IMR-90 (cell line): ENCODE results near the gene KRTAP13-3. TPM values are rescaled to one million over a fixed set of nuclear protein-coding genes. Genes with fewer than 3 reads are reported as not detected.

ENCODE experiments used
- ATAC-seq: fragments of 200-7000 bp; cut with Tn5 transposase; 2 replicates; pipeline ENCODE4 v1.9.1; 2020; ENCODE audit warnings: low read depth, mild to moderate bottlenecking, moderate library complexity
- BruUV-seq: library from RNA; stranded (reverse); fragments of 400-500 nt; replicated peaks from 2 replicates; lab custom pipeline; 2021; lab: Mats Ljungman, UMichigan
- CTCF ChIA-PET: fragments of 300-600 bp; formaldehyde crosslinking; extraction: SDS; loops from one replicate; lab custom pipeline; 2021; ENCODE audit warnings: antibody characterized with exemption; lab: Yijun Ruan, JAX
- POLR2A ChIA-PET: fragments of 300-600 bp; sonication (Branson Sonifier 250); formaldehyde crosslinking; loops from one replicate; lab custom pipeline; 2022; ENCODE audit warnings: antibody characterized with exemption; ENCODE audit not compliant: unreplicated experiment; lab: Charles Lee
- DNase-seq: peaks from one replicate; pipeline ENCODE4 v3.0.0; 2013
- H2AFZ ChIP-seq: replicated peaks from 2 replicates; pipeline ENCODE3; 2013; ENCODE audit warnings: low read length, mild to moderate bottlenecking; ENCODE audit not compliant: poor library complexity
- H2AK5ac ChIP-seq: 2 replicates; pipeline ENCODE4 v1.6.1; 2013; ENCODE audit warnings: low read depth, low read length, inconsistent platforms
- H2AK9ac ChIP-seq: replicated peaks from 2 replicates; pipeline ENCODE3; 2013; ENCODE audit warnings: mild to moderate bottlenecking, low read depth, low read length, moderate library complexity; ENCODE audit not compliant: poor library complexity
- H2BK120ac ChIP-seq: 2 replicates; pipeline ENCODE4 v1.6.1; 2013; ENCODE audit warnings: low read depth, low read length, inconsistent platforms
- H2BK15ac ChIP-seq: 3 replicates; pipeline ENCODE4 v1.6.1; 2013; ENCODE audit warnings: low read depth, low read length, inconsistent platforms
- H2BK20ac ChIP-seq: 2 replicates; pipeline ENCODE4 v1.6.1; 2013; ENCODE audit warnings: low read depth, mild to moderate bottlenecking, inconsistent platforms, low read length, moderate library complexity
- H2BK5ac ChIP-seq: 2 replicates; pipeline ENCODE4 v1.6.1; 2013; ENCODE audit warnings: mild to moderate bottlenecking, low read depth, low read length, inconsistent platforms; ENCODE audit not compliant: poor library complexity, severe bottlenecking
- H3K14ac ChIP-seq: replicated peaks from 2 replicates; pipeline ENCODE4 v1.6.1; 2013; ENCODE audit warnings: low read depth, low read length, inconsistent platforms
- H3K18ac ChIP-seq: 2 replicates; pipeline ENCODE4 v1.6.1; 2013; ENCODE audit warnings: low read depth, low read length, control low read depth
- H3K23ac ChIP-seq: 2 replicates; pipeline ENCODE4 v1.6.1; 2013; ENCODE audit warnings: low read depth, low read length, inconsistent platforms
- H3K27ac ChIP-seq: 2 replicates; pipeline ENCODE4 v1.5.1; 2013; ENCODE audit warnings: mild to moderate bottlenecking, control low read depth, low read length; ENCODE audit not compliant: insufficient read depth
- H3K27me3 ChIP-seq: 2 replicates; pipeline ENCODE4 v1.6.1; 2013; ENCODE audit warnings: low read length; ENCODE audit not compliant: control insufficient read depth, insufficient read depth
- H3K36me3 ChIP-seq: 2 replicates; pipeline ENCODE4 v1.6.1; 2013; ENCODE audit warnings: low read length, mixed read lengths; ENCODE audit not compliant: control insufficient read depth, insufficient read depth
- H3K4ac ChIP-seq: 2 replicates; pipeline ENCODE4 v1.6.1; 2013; ENCODE audit warnings: low read depth, low read length, inconsistent platforms
- H3K4me1 ChIP-seq: 2 replicates; pipeline ENCODE4 v1.6.1; 2013; ENCODE audit warnings: low read length, mixed read lengths; ENCODE audit not compliant: control insufficient read depth, insufficient read depth
- H3K4me2 ChIP-seq: 2 replicates; pipeline ENCODE4 v1.6.1; 2013; ENCODE audit warnings: low read depth, mild to moderate bottlenecking, control low read depth, low read length, moderate library complexity
- H3K4me3 ChIP-seq: 2 replicates; pipeline ENCODE4 v1.5.1; 2013; ENCODE audit warnings: low read depth, mild to moderate bottlenecking, control low read depth, low read length, moderate library complexity; ENCODE audit not compliant: insufficient read depth
- H3K56ac ChIP-seq: 2 replicates; pipeline ENCODE4 v1.6.1; 2013; ENCODE audit warnings: low read length, inconsistent platforms; ENCODE audit not compliant: insufficient read depth; ENCODE audit errors: extremely low read depth
- H3K79me1 ChIP-seq, 2 experiments: 2 replicates each; pipeline ENCODE4 v1.6.1; 2013; ENCODE audit warnings: low read length in 2 of 2, inconsistent platforms in 1 of 2, low read depth in 1 of 2
- H3K9ac ChIP-seq: 2 replicates; pipeline ENCODE4 v1.6.1; 2013; ENCODE audit warnings: low read depth, low read length, control low read depth
- H3K9me1 ChIP-seq: 2 replicates; pipeline ENCODE4 v1.6.1; 2013; ENCODE audit warnings: low read length, inconsistent platforms; ENCODE audit not compliant: insufficient read depth
- H3K9me3 ChIP-seq: 2 replicates; pipeline ENCODE4 v1.6.1; 2013; ENCODE audit warnings: low read length; ENCODE audit not compliant: control insufficient read depth, insufficient read depth
- H4K20me1 ChIP-seq: 2 replicates; pipeline ENCODE4 v1.6.1; 2013; ENCODE audit warnings: low read length, inconsistent platforms; ENCODE audit not compliant: insufficient read depth
- H4K5ac ChIP-seq: 2 replicates; pipeline ENCODE4 v1.6.1; 2013; ENCODE audit warnings: mild to moderate bottlenecking, low read depth, low read length, control low read depth
- H4K8ac ChIP-seq, 2 experiments: 2 replicates each; pipeline ENCODE4 v1.6.1; 2013; ENCODE audit warnings: low read depth in 2 of 2, low read length in 2 of 2, control low read depth in 1 of 2, inconsistent platforms in 1 of 2
- H4K91ac ChIP-seq: 2 replicates; pipeline ENCODE4 v1.6.1; 2013; ENCODE audit warnings: low read depth, low read length, inconsistent platforms; ENCODE audit not compliant: insufficient read depth
- BHLHE40 ChIP-seq: fragments of 150-350 bp; IDR thresholded peaks from 2 replicates; pipeline ENCODE4 v1.6.1; 2016; ENCODE audit warnings: mild to moderate bottlenecking, low read depth, low read length
- CEBPB ChIP-seq: IDR thresholded peaks from 2 replicates; pipeline ENCODE4 v1.6.1; 2012; ENCODE audit warnings: low read depth, low read length, improper control_type of control experiment
- CHD1 ChIP-seq: IDR thresholded peaks from 2 replicates; pipeline ENCODE4 v1.6.1; 2012; ENCODE audit warnings: low read depth, low read length, improper control_type of control experiment
- FOS ChIP-seq: fragments of 150-350 bp; IDR thresholded peaks from 2 replicates; pipeline ENCODE4 v1.6.1; 2016; ENCODE audit warnings: low read depth, low read length
- MXI1 ChIP-seq: IDR thresholded peaks from 2 replicates; pipeline ENCODE4 v1.6.1; 2012; ENCODE audit warnings: low read depth, mild to moderate bottlenecking, low read length, moderate library complexity, borderline replicate concordance
- NFE2L2 ChIP-seq: fragments of 150-350 bp; IDR thresholded peaks from 2 replicates; pipeline ENCODE4 v1.6.1; 2016; ENCODE audit warnings: low read depth, mild to moderate bottlenecking, low read length
- POLR2A ChIP-seq: IDR thresholded peaks from 2 replicates; pipeline ENCODE4 v1.6.1; 2012; ENCODE audit warnings: mild to moderate bottlenecking, low read depth, low read length
- RAD21 ChIP-seq: IDR thresholded peaks from 2 replicates; pipeline ENCODE4 v1.6.1; 2012; ENCODE audit warnings: low read length, improper control_type of control experiment
- RCOR1 ChIP-seq: IDR thresholded peaks from 2 replicates; pipeline ENCODE4 v1.6.1; 2012; ENCODE audit warnings: mild to moderate bottlenecking, low read length, improper control_type of control experiment; ENCODE audit not compliant: insufficient replicate concordance
- RFX5 ChIP-seq: IDR thresholded peaks from 2 replicates; pipeline ENCODE4 v1.8.0; 2012; ENCODE audit warnings: low read depth, mild to moderate bottlenecking, low read length, moderate library complexity
- SMC3 ChIP-seq: fragments of 150-350 bp; IDR thresholded peaks from 2 replicates; pipeline ENCODE4 v1.6.1; 2016; ENCODE audit warnings: low read depth, mild to moderate bottlenecking, antibody characterized with exemption, low read length, moderate library complexity
- WGBS, 2 experiments: methylation state at CpG; one replicate each; pipeline versions ENCODE4 v1.1.5 to v1.1.7; 2013; ENCODE audit warnings: missing lambda C conversion rate in 2 of 2; ENCODE audit not compliant: insufficient read length in 1 of 2; ENCODE audit errors: extremely low coverage in 2 of 2; 5-methylcytosine and 5-hydroxymethylcytosine counted together
- dilution Hi-C: fragments of 300-500 bp; cut with HindIII; formaldehyde crosslinking; loops from one replicate; pipeline ENCODE4 v1.14.3; 2018; ENCODE audit warnings: low sequenced_read_pairs; ENCODE audit not compliant: unreplicated experiment
- in situ Hi-C: fragments of 300-500 bp; cut with MboI; formaldehyde crosslinking; loops from 3 replicates; pipeline ENCODE4 v1.14.3; 2019; ENCODE audit warnings: low sequenced_read_pairs, inconsistent platforms, mixed read lengths
- intact Hi-C: fragments of 100-400 bp; cut with micrococcal nuclease; formaldehyde crosslinking; loops from 2 replicates; pipeline ENCODE4 v1.10.0; 2022
- polyA plus RNA-seq, 3 experiments: library from polyadenylated mRNA; depleted of rRNA; stranded (reverse); fragments of >200 nt; gene quantifications; 2 replicates each; pipeline ENCODE4 v1.2.3, GENCODE V29; 2012; ENCODE audit warnings: low replicate concordance in 1 of 3
- total RNA-seq: library from RNA; depleted of rRNA; stranded (reverse); fragments of >200 nt; gene quantifications from 2 replicates; pipeline ENCODE4 v1.2.3, GENCODE V29; 2012
- TF ChIP-seq, protein P1 (sequence below): conservative IDR thresholded peaks from 2 replicates; pipeline ENCODE4 v1.5.1; 2012; ENCODE audit warnings: mild to moderate bottlenecking, low read depth, low read length, improper control_type of control experiment
- TF ChIP-seq, protein P2 (sequence below): fragments of 150-350 bp; IDR thresholded peaks from 2 replicates; pipeline ENCODE4 v1.6.1; 2017; ENCODE audit warnings: mild to moderate bottlenecking, antibody characterized with exemption, low read length, low read depth

The KRTAP13-3 gene
- total and polyA plus RNA-seq, 2 of the 4 experiments (the other 2 are of a cell fraction), result not detected

DNA sequence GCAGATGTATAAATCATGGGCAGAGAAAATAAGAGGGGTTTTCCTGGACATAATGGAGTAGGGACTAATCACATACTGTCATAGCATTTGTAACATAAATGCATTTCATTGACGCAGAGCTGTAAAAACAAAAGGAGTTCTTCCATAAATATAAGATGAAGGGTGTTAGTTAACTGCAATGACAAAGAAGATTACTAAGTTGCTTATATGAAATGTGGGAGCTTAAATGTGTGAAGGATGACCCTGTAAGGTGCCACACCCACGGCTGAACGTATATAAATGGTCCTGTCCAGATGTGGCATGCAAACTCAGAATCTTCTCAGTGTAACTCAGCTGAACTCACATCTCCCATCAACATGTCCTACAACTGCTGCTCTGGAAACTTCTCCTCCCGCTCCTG lies 30.0 kb downstream of the KRTAP13-3 start, which contains the start of gene KRTAP13-1:
KRTAP13-1 (plus strand) TSS at position 301 of the 400 bp plus-strand sequence; CDS start at position 357, 56 bp downstream.
- Histone ChIP-seq H4K5ac (no peak within 1 kb of the TSS), H3K27ac (no peak within 1 kb of the TSS), H2BK5ac (no peak within 1 kb of the TSS), H3K56ac (no peak within 1 kb of the TSS), H4K8ac (no peak within 1 kb of the TSS), H3K4ac (no peak within 1 kb of the TSS), H2BK120ac (no peak within 1 kb of the TSS), H4K20me1 (no peaks in the 10 kb centered on the region), H2BK20ac (no peak within 1 kb of the TSS), H3K79me1 (no peaks in the 10 kb centered on the region), H3K36me3 (no peaks in the 10 kb centered on the region), H3K9ac (no peak within 1 kb of the TSS), H3K14ac (no peak within 1 kb of the TSS), H3K27me3 (no peaks in the 10 kb centered on the region), H4K91ac (no peak within 1 kb of the TSS), H3K23ac (no peak within 1 kb of the TSS), H3K4me2 (no peak within 1 kb of the TSS), H3K4me1 (no peaks in the 10 kb centered on the region), H3K4me3 (no peak within 1 kb of the TSS), H3K18ac (no peak within 1 kb of the TSS), H3K9me3 (peaks cover 9% of the 10 kb centered on the region), H2AFZ (no peak within 1 kb of the TSS), H2BK15ac (no peak within 1 kb of the TSS), H3K9me1 (no peaks in the 10 kb centered on the region), H2AK9ac (no peak within 1 kb of the TSS), H2AK5ac (no peak within 1 kb of the TSS)
- ATAC-seq (no peak), DNase-seq (no peak)
- in situ Hi-C loops, result no loop called here
- dilution Hi-C loops, result no loop called here
- BruUV-seq, result no TSS peak
- TF ChIP-seq SMC3 (no peak), RFX5 (no peak), BHLHE40 (no peak), CEBPB (no peak), RAD21 (no peak), MXI1 (no peak), NFE2L2 (no peak), RCOR1 (no peak), POLR2A (no peak), CHD1 (no peak), FOS (no peak)
- TF ChIP-seq, protein P1, sequence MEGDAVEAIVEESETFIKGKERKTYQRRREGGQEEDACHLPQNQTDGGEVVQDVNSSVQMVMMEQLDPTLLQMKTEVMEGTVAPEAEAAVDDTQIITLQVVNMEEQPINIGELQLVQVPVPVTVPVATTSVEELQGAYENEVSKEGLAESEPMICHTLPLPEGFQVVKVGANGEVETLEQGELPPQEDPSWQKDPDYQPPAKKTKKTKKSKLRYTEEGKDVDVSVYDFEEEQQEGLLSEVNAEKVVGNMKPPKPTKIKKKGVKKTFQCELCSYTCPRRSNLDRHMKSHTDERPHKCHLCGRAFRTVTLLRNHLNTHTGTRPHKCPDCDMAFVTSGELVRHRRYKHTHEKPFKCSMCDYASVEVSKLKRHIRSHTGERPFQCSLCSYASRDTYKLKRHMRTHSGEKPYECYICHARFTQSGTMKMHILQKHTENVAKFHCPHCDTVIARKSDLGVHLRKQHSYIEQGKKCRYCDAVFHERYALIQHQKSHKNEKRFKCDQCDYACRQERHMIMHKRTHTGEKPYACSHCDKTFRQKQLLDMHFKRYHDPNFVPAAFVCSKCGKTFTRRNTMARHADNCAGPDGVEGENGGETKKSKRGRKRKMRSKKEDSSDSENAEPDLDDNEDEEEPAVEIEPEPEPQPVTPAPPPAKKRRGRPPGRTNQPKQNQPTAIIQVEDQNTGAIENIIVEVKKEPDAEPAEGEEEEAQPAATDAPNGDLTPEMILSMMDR, result no peak
- TF ChIP-seq, protein P2, sequence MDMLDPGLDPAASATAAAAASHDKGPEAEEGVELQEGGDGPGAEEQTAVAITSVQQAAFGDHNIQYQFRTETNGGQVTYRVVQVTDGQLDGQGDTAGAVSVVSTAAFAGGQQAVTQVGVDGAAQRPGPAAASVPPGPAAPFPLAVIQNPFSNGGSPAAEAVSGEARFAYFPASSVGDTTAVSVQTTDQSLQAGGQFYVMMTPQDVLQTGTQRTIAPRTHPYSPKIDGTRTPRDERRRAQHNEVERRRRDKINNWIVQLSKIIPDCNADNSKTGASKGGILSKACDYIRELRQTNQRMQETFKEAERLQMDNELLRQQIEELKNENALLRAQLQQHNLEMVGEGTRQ, result no peak
- WGBS, 2 experiments, result 0% methylated on average over 1 of the region's 4 CpGs; no CpG with 5 or more reads in 1 of the 2 experiments
- POLR2A ChIA-PET, result no interaction called here
- intact Hi-C loops, result no loop called here
- CTCF ChIA-PET, result interaction anchor here (0.6 kb wide), 1 partner anchor 498 kb away, joined by 3 read pairs; no protein-coding TSS in a partner anchor
